HG02970 (cell line): ENCODE measurements around the gene LTB4R2.

Experiments used
- ATAC-seq: cut with Tn5 transposase; IDR thresholded peaks from one replicate; pipeline ENCODE4 v1.9.1; 2021; ENCODE audit warnings: mild to moderate bottlenecking, moderate library complexity, moderate number of reproducible peaks; ENCODE audit not compliant: unreplicated experiment, low FRiP score

Gene LTB4R2

DNA sequence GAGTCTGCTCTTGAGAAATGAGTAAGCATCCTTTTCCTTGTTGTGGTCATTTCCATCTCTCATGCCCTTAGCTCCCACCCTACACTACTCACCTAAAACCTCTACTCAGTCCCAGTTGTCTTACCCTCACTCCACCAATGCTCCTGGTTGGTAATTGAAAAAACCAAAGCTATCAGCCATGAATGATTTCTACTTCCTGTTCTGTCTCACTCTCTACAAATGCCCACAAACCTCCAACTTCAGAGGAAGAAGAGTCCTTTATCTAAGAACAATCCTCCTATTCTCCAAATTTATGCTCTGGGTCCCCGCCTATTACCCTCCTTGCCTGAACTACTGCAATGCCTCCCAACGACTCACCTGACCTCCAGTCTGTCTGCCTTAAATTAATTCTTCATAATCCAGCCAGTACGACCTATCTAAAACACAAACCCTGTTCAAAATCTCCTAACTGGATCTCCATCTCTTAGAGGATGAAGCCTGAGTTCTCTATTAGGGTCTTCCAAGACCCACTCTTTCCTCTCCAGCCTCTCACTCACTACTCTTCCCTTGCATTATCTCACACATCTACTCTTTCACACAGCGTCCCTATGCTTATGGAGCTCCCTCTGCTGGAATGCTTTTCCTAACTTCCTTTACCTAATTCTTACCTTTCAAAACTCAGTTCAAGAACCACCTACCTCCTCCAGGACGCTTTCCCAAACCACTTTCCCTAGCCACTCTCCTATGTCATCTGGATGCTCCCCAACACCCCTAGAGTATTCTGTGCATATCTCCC lies 12.6 kb upstream of the LTB4R2 start:
- no peak for ATAC-seq

DNA sequence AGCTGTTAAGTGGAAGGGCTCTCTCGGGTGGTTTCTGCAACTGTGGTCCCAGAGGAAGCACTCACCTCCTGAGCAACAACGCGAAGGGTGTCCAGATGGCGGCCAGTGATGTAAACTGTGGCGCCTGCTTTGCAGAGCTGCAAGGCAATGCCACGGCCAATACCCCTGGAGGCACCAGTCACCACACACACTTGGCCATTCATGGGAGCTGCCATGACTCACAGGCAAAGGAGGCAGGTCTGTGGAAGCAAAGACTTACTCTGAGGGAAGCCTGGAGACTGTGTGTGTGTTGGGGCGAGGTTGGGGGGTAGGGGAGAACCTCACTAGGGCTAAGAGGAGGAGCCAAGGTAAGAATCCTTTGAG lies 11.1 kb upstream of the LTB4R2 start:
- ATAC-seq = no peak

DNA sequence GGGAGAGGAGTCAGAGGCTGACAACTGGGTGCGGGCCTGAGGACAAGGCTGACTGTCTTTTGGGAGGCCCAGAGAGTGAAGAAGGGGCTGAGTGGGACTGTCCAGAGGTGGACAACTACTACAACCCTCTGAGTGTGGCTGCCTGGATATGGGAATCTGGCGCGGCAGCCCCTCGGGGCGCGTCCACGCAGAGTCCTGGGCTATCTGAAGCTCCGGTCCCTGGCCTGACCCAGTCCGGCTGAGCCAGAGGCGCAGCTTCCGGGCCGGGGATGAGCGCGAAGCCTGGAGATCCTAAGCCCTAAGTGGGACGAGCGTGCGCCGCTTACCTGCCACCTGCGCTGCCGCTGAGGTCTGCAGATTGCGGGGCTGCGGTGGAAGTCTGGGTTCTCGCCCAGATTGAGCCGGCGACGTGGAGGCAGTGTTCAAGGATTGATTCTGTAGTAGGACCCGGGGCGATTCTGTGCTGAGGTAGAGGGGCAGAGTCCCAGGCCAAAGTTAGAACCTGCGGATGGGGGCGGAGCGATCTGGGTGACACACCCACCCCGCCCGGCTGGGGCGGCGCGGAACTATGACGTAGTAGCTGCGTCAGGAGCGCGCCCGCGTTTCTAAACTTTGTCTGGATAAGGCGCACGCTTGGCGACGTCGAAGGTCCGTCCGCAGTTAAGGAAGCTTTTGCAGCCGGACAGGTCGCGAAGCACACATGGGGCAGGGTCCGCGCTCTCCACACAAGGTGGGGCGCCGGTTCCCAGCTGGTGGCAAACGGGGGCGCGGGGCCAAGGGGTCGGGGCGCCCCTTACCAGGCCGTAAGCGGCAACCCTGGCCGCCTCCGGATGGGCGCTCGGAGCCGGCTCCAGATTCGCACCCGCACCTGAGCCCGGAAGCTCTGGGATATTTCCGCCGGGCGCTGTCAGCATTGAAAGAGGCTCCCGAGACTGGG lies 10.4 kb upstream of the LTB4R2 start, which contains the start of the genes DHRS1 and NOP9:
Gene DHRS1 (minus strand): TSS at position 526 of the 937 bp plus-strand sequence. CDS start 674 bp downstream, outside the sequence.
Gene NOP9 (plus strand): TSS at position 596 of the 937 bp plus-strand sequence. CDS start 105 bp downstream, at position 701.
- peak; percentile 78 for ATAC-seq

DNA sequence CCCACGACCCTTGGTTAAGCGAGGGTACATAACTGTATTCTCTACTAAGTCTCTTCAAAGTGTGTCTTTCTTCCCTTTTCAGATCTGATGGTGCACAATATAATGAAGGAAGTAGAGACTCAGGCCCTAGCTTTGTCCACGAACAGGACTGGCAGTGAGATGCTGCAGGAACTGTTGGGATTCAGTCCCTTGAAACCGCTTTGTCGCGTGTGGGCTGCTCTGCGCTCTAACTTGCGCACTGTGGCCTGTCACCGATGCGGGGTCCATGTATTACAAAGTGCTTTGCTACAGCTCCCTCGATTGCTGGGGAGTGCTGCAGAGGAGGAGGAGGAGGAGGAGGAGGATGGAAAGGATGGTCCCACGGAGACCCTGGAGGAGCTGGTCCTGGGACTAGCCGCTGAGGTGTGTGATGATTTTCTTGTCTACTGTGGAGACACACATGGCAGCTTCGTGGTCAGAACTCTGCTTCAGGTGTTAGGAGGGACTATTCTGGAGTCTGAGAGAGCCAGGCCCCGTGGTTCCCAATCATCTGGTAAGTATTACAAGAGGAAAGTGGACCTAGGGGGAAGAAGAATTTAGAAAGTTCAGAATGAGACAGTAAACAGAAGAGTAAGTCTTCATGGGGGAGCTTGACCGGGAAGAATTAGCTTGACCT lies 9.5 kb upstream of the LTB4R2 start:
- ATAC-seq = no peak

DNA sequence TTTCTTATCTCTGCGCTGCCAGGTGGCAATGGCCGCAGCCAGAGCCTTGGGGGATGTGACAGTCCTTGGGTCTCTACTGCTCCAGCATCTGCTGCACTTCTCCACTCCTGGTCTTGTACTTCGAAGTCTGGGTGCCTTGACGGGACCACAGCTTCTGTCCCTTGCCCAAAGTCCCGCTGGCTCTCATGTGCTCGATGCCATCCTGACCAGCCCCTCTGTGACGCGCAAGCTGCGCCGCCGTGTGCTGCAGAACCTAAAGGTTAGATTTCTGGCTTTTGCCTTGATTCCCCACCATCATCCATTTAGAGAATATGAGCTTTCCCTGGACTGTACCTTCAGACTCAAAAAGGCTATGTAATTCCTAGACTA lies 5.9 kb upstream of the LTB4R2 start:
- ATAC-seq = no peak

DNA sequence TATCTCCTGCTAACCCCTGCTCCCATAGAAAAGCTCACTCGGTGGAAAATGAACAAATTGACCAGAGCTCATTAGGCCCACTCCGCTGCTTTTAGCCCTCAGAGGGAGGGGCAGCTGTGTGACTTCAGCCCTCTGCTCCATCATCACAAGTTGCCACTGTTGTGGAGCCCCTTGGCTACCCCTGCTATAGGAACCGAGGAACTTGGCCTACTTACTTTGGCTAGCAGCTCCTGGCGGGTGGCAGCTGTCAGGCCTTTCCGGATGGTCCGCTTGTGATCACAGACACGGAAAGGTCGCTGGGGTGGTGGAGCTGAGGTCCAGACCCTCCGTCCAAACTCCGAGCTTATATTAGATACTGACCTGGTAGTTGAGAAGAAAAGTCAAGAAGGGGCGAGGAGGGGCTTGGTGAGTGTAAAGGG lies 2.8 kb upstream of the LTB4R2 start:
- ATAC-seq = no peak

DNA sequence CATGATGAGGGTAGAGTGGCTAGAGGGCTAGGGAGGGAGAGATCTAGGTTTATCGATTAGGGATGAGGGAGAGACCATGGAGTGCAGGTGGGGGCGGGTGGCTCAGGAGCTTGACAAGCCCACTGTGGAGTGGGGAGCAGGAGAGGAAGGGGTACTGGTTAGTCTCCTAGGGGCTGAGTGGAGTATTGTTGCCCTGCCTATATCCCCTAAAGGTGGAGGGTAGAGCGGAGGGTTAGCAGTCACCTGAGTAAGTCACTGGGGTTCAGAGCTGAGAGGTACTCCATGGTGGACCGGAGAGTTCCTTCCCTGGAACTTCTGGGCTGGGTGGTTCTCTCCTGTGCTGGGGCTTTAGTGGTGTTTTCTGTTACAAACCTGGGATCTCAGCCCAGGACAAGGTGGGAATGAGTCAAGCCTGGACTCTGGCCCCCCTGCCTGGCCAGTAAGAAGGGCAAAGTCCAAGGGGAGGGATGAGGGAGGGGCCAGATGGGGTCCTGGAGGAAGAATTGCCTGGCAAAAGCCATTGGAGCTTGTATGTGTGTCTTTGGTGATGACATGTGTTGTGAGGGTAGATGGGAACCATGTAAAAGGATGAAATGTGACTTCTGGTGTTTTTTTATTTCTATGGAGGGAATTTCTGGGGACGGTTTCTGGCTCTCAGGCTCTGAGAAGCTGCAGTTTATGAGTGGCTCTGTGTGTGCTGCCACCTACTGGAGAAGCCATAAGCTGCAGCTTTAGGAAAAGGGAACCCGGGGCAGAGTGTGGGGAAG lies 2.2 kb upstream of the LTB4R2 start, which contains the start of gene CIDEB:
Gene CIDEB (minus strand): TSS at position 403 of the 767 bp plus-strand sequence. CDS start 119 bp downstream, at position 284.
- ATAC-seq = no peak

DNA sequence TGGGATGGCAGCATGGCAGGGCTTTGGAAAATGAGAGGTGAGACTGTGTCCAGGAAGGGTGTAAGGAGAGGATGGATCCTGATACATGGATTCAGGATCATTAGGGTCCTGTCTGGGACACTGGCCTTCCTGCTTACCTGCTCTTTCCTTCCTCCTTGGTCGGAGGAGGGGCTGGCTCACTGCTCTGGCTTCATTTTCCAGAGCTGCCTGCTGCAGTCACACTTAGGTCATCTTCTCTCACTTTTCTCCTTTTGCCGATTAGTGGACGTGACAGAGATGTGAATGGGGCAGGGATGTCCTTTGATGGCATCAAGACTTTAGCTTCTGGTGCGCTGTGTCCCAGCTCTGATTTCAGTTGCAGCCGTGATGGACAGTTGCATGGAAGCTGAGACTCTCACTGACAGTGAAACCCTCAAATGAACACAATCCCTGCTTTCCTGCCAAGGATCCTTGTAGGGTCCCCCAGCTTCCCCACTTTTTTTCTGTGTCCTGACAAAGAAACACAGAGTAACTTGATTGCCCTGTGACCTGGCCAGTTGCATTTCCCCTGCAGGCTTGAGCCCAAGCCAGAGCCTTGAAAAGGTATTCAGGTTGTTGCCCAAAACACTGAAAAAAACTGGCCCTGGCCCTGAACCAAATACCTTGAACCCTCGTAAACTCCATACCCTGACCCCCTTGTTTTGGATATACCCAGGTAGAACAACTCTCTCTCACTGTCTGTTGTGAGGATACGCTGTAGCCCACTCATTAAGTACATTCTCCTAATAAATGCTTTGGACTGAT lies 1.4 kb upstream of the LTB4R2 start:
- no peak for ATAC-seq

DNA sequence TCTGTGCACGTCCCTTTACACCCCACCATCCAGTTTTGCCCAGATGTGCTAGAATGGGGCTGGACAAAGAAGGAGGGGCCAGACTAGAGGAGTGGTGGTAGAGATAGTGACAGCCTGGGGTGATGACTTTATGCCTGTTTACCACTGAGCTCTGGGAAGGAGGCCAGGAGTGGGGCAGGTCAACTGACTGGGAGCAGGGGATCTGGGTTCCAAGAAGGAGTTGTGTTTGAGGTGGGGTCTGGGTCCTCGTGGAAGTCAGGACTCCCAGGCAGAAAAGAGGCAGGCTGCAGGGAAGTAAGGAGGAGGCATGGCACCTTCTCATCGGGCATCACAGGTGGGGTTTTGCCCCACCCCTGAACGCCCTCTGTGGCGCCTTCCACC lies 315 bp downstream of the LTB4R2 start:
- no peak for ATAC-seq

DNA sequence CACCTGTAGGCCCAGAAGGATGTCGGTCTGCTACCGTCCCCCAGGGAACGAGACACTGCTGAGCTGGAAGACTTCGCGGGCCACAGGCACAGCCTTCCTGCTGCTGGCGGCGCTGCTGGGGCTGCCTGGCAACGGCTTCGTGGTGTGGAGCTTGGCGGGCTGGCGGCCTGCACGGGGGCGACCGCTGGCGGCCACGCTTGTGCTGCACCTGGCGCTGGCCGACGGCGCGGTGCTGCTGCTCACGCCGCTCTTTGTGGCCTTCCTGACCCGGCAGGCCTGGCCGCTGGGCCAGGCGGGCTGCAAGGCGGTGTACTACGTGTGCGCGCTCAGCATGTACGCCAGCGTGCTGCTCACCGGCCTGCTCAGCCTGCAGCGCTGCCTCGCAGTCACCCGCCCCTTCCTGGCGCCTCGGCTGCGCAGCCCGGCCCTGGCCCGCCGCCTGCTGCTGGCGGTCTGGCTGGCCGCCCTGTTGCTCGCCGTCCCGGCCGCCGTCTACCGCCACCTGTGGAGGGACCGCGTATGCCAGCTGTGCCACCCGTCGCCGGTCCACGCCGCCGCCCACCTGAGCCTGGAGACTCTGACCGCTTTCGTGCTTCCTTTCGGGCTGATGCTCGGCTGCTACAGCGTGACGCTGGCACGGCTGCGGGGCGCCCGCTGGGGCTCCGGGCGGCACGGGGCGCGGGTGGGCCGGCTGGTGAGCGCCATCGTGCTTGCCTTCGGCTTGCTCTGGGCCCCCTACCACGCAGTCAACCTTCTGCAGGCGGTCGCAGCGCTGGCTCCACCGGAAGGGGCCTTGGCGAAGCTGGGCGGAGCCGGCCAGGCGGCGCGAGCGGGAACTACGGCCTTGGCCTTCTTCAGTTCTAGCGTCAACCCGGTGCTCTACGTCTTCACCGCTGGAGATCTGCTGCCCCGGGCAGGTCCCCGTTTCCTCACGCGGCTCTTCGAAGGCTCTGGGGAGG lies 985 bp downstream of the LTB4R2 start, which contains the start of gene LTB4R:
Gene LTB4R (plus strand): TSS at position 857 of the 959 bp plus-strand sequence. CDS start 4,150 bp downstream, outside the sequence.
- no peak for ATAC-seq

DNA sequence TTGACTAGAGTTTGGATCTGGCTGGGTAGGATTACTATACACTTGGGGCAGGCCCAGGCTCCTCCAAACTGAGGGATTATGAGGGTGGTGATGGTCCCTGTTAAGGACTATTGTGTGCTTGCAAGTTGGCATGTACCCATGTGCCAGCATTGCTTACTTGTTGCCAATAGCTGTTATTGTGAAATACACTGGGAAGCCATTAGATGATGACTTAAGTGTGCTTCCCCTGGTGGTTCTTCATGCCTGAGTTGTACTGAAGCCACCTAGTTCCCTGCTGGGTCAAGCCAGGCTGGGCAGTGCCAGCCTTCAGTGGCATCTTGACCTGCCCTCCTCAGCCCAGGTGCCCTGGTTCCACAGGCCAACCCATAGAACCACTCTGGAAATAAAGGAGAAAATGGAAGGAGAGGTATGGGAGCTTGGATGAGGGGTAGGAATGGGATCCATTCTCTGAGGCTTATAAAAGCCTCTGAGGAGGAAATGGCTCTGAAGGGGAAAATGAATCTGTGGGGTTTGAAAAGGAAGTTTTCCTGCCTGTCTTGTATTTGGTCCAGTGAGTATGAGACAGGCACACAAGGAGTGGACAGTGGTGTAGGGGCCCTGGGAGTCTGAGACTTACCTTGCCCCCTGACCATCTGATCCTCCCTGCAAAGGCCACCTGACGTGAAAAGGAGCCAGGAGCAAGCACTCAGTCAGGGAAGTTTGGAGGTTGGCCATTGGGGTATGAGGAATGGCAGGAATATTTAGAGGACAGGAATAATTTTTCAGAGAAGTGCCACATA lies 2.1 kb downstream of the LTB4R2 start:
- no peak for ATAC-seq

DNA sequence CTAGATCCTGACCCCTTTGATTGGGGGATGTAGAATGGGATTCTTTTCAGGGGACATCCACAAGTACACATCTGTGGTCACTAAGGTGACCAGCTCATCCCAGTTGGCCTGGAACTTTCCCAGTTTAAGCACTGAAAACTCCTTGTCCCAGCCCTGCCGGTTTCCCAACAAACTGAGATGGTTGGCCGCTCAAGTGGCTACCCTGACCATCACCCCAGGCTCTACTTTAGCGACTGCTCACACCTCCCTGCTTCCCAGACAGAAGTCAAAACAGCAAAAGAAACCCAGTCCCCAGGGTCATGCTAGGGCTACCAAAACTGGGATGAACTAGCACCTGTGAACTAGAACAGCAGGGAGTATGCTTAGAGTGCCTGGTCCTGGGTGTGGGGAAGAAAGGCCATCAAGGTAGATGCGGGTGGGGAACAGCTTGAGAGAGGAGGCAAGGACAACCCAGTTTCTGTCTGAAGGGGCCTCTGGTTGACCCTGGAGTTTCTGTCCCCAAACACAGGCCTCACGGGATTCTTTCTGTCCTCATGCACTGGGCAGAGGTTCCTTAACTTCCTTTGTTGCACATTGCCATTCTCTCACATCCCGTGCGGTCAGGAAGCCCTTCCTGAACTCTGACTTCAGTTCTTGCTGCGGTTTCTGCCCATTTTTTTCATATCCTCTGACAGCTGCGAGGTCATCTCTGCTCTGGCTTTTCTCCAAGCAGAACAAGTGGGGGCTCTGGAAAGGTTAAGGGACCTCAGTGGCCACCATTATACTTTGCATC lies 3.0 kb downstream of the LTB4R2 start:
- no peak for ATAC-seq

DNA sequence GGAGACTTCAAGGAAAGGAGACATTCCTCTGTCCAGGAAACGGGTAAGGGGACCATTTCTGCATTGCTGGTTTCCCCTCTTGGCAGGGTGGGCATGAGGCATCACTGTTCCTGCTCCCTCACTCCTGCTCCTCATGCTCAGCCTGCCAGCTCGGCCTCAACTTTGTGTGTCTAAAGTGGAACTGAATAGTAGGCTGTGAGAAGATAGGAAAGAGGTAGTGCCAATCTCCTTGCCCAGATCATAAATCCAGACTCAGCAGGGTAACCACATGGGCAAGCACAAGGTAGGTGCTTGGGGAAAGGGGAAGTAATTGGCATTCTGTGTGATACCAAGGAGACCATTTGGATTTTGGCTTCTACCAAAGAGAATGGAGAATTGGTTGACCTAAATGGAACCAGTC lies 4.0 kb downstream of the LTB4R2 start:
- no peak for ATAC-seq

DNA sequence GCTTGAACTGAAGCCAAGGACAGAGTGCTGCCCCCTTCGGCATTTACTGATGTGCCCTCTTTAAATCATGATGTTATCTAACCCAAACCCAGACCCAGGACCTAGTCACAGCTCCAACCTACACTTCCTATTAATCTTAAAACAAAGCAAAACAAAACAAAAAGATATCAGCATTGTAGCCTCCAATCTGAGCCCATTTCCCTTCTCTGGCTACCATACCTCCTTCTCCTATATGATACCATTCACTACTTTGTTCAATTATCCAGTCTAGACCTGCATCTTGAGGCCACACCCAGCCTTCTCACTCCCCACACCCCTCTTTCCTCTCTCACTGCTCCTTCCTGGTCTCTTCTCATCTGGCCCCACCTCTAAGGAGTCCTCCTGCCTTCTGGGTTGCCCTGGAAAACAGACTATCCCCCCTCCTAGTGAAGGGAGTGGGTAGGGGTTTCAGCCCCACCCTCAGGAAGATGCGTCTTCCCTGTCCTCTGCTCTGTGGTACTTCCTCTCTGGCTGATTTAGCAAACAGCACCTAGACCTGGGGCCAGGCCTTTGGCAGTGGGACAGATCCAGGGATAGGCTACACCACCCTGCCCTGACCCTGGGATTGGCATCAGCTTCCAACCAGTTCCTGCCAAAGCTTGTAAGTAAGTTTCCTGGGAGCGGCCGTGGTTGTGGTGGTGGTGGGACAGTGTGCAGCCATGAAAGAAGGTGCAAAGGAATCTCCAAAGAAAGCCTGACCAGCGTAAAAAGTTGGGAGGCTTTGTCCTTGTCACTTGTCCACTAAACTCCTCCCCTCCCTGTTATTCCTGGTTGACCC lies 4.6 kb downstream of the LTB4R2 start:
- ATAC-seq = no peak

DNA sequence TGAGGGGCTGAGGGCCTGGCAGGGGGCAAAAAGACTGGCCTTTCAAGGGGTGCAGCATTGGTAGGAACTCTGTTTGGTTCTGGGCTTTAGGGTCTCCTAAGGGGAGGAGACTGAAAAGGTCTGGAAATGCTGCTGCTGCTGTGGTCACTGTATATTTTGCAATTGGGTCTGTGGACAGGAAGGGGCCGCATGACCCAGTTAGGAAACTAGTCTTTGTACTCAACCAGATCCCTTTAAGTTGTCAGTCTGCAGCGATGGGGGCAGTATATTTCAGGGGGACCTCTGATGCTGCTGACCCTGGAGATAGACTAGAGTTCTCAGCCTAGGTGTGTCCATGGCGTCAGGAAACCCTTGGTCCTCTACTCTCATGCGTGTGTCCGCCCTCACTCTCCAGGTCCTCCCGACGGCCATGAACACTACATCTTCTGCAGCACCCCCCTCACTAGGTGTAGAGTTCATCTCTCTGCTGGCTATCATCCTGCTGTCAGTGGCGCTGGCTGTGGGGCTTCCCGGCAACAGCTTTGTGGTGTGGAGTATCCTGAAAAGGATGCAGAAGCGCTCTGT lies 5.4 kb downstream of the LTB4R2 start:
- no peak for ATAC-seq
